HL-60 (cell line): ENCODE measurements around the gene SMC4.

Source experiments
- DNase-seq, 2 experiments: peaks; one replicate each; pipeline ENCODE4 v3.0.0-alpha.2; 2010 to 2020; ENCODE audit warnings: low read depth in 1 of 2, low spot score in 1 of 2
- H3K27ac ChIP-seq: fragments of 250-450 bp; sonication (Bioruptor Pico); replicated peaks from 2 replicates; pipeline ENCODE4 v1.5.1; 2020; ENCODE audit warnings: mild to moderate bottlenecking, moderate library complexity
- H3K27me3 ChIP-seq: fragments of 250-450 bp; sonication (Bioruptor Pico); 2 replicates; pipeline ENCODE4 v1.5.1; 2021; ENCODE audit warnings: mild to moderate bottlenecking, moderate library complexity; ENCODE audit not compliant: insufficient read depth, poor library complexity, severe bottlenecking
- H3K4me3 ChIP-seq: replicated peaks from 2 replicates; pipeline ENCODE4 v1.5.1; 2011; ENCODE audit warnings: mild to moderate bottlenecking, control low read depth, low read length; ENCODE audit not compliant: insufficient read depth
- GABPA ChIP-seq: IDR thresholded peaks from 2 replicates; pipeline ENCODE4 v1.6.1; 2012; ENCODE audit warnings: low read depth
- POLR2AphosphoS5 ChIP-seq: IDR thresholded peaks from 2 replicates; pipeline ENCODE4 v1.6.1; 2012; ENCODE audit warnings: low read depth
- SPI1 ChIP-seq: IDR thresholded peaks from 2 replicates; pipeline ENCODE4 v1.6.1; 2012; ENCODE audit warnings: low read depth, mild to moderate bottlenecking, borderline replicate concordance
- TF ChIP-seq, protein P1 (sequence below): IDR thresholded peaks from 2 replicates; pipeline ENCODE4 v1.6.1; 2012; ENCODE audit warnings: low read depth; ENCODE audit not compliant: insufficient replicate concordance
- TF ChIP-seq, protein P2 (sequence below): IDR thresholded peaks from one replicate; pipeline ENCODE4 v1.5.1; 2011; ENCODE audit warnings: low read length, control low read depth, inconsistent platforms; ENCODE audit not compliant: insufficient read depth

Gene SMC4

DNA sequence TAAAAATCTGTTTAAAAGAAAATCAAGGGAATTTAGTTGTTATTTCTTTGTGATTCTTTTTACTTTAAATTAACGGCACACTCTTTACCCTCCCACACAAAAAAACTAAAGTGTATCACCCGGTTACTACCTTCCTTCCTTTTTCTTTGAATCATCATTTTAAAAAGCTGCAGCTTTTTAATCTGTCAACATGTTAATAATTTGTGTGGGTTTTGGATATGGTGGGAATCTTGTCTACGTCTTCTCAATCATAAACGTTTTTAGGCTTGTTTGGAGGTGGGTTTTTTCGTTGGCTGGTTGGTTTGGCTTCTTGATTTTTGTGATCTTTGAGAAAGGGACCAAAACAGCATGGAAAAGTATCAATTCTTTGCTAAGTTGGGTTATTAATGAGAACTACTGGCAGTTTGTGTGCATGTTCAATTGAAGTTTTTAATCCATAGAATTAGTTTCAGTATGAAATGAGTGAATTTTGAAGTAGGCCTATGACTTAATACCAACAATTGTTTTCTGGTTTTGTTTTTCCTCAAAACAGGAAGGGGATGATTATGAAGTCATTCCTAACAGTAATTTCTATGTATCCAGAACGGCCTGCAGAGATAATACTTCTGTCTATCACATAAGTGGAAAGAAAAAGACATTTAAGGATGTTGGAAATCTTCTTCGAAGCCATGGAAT lies 4.5 kb downstream of the SMC4 start:
- no peak for DNase-seq
- Histone ChIP-seq H3K27ac (peak overlapping the region; percentile 11; the same call in 1 of the 2 replicates), H3K27me3 (no peaks in the 10 kb centered on the region), H3K4me3 (peak overlapping the region; percentile 52; the same call in 1 of the 2 replicates)
- no peak for TF ChIP-seq POLR2AphosphoS5
- no peak for TF ChIP-seq GABPA
- no peak for TF ChIP-seq SPI1
- TF ChIP-seq, protein P1, sequence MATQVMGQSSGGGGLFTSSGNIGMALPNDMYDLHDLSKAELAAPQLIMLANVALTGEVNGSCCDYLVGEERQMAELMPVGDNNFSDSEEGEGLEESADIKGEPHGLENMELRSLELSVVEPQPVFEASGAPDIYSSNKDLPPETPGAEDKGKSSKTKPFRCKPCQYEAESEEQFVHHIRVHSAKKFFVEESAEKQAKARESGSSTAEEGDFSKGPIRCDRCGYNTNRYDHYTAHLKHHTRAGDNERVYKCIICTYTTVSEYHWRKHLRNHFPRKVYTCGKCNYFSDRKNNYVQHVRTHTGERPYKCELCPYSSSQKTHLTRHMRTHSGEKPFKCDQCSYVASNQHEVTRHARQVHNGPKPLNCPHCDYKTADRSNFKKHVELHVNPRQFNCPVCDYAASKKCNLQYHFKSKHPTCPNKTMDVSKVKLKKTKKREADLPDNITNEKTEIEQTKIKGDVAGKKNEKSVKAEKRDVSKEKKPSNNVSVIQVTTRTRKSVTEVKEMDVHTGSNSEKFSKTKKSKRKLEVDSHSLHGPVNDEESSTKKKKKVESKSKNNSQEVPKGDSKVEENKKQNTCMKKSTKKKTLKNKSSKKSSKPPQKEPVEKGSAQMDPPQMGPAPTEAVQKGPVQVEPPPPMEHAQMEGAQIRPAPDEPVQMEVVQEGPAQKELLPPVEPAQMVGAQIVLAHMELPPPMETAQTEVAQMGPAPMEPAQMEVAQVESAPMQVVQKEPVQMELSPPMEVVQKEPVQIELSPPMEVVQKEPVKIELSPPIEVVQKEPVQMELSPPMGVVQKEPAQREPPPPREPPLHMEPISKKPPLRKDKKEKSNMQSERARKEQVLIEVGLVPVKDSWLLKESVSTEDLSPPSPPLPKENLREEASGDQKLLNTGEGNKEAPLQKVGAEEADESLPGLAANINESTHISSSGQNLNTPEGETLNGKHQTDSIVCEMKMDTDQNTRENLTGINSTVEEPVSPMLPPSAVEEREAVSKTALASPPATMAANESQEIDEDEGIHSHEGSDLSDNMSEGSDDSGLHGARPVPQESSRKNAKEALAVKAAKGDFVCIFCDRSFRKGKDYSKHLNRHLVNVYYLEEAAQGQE = no peak
- TF ChIP-seq, protein P2, sequence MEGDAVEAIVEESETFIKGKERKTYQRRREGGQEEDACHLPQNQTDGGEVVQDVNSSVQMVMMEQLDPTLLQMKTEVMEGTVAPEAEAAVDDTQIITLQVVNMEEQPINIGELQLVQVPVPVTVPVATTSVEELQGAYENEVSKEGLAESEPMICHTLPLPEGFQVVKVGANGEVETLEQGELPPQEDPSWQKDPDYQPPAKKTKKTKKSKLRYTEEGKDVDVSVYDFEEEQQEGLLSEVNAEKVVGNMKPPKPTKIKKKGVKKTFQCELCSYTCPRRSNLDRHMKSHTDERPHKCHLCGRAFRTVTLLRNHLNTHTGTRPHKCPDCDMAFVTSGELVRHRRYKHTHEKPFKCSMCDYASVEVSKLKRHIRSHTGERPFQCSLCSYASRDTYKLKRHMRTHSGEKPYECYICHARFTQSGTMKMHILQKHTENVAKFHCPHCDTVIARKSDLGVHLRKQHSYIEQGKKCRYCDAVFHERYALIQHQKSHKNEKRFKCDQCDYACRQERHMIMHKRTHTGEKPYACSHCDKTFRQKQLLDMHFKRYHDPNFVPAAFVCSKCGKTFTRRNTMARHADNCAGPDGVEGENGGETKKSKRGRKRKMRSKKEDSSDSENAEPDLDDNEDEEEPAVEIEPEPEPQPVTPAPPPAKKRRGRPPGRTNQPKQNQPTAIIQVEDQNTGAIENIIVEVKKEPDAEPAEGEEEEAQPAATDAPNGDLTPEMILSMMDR = no peak

DNA sequence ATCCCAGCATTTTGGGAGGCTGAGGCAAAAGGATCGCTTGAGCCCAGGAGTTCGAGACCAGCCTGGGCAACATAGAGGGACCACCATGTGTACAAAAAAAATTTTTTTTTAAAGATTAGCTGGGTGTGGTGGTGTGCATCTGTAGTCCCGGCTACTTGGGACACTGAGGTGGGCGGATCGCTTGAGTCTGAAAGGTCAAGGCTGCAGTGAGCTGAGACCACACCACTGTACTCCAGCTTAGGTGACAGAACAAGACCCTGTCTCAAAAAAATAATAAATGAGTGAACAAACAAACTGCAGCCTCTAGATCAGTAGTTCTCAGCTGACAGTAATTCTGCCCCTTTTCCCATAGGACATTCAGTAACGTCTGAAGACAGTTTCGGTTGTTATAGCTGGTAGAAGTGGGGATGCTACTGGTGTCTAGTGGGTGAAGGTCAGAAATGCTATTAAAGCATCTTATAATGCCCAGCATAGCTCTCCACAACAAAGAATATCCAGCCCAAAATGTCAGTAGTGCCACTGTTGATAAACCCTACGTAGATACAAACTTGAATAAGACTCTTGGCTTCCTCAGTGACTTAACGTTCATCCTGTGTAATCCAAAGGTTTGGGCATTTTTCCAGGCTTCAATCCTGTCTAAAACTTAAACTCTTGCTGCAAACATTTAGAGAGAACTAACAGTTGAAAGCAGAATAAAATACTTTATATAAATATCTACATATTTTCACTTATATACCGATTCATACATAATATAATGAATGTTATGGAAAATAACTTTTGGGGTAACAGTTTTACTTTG lies 10.6 kb downstream of the SMC4 start:
- TF ChIP-seq GABPA = no peak
- TF ChIP-seq, protein P2 = no peak
- no peak for TF ChIP-seq SPI1
- Histone ChIP-seq H3K27ac (no peak overlapping the region), H3K4me3 (no peak overlapping the region), H3K27me3 (no peaks in the 10 kb centered on the region)
- no peak for DNase-seq

DNA sequence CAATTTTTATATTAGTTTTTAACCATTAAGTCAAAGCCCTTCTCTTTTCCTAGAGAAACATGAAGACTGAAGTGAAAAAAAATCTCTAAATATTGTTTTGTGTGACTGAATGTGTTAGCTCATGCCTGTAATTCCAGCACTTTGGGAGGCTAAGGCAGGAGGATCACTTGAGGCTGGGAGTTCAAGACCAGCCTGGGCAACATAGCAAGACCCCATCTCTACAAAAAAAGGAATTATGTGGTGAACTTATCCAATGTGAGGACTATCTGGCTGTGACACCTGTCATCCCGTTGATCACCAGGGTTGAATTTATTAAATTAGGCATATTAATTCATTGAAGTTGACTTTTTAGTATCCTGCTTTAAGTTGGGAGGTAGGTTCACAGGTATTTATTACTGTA lies 13.0 kb downstream of the SMC4 start:
- TF ChIP-seq, protein P1 = no peak
- TF ChIP-seq GABPA (no peak), SPI1 (no peak), POLR2AphosphoS5 (no peak)
- TF ChIP-seq, protein P2 = no peak
- no peak for DNase-seq
- Histone ChIP-seq H3K27ac (no peak overlapping the region), H3K27me3 (no peaks in the 10 kb centered on the region), H3K4me3 (no peak overlapping the region)
